ENCODE measurements around the gene TMBIM4. TPM values are rescaled to one million over a fixed set of nuclear protein-coding genes. Genes with fewer than 3 reads are reported as not detected.

The TMBIM4 gene
- total and polyA plus RNA-seq, 10 of the 15 experiments (the other 5 are each of a cell fraction or from before 2014, with no cell fraction given): 38.8 to 341 (median 82.8) TPM

DNA sequence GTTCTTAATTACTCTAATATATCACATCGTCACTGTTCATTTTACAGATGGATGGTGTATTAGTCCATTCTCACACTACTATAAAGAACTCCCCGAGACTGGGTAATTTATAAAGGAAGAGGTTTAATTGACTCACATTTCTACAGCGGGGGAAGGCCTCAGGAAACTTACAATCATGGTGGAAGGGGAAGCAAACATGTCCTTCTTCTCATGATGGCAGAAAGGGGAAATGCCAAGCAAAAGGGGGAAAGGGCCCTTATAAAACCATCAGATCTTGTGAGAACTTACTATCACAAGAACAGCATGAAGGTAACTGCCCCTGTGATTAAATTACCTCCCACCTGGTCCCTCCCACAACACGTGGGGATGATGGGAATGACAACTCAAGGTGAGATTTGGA, 6.5 kb downstream of the TMBIM4 start:
- intact Hi-C loops (cut with micrococcal nuclease; ENCODE audit: unreplicated experiment) (loop anchor here (10.0 kb wide), 1 partner anchor 1758 kb away; the partner anchor contains the start of gene XPOT), in situ Hi-C loops (cut with MboI) (no loop called here)
- FAIRE-seq (no peak), ATAC-seq (no peak), DNase-seq (ENCODE audit: low read depth, low spot score) (no peak)
- Histone ChIP-seq H3K4me1 (ENCODE audit: control insufficient read depth, insufficient read depth, low read length) (no peaks in the 10 kb centered on the region), H3K4me2 (ENCODE audit: control insufficient read depth, insufficient read depth) (no peak overlapping the region), H3K27me3 (replicated peaks in 1 of 2; ENCODE audit: control insufficient read depth in 2 of 2, insufficient read depth in 2 of 2, low read length in 1 of 2) (no peaks in the 10 kb centered on the region), H4K20me1 (ENCODE audit: control insufficient read depth, insufficient read depth) (no peaks in the 10 kb centered on the region), H3K79me2 (ENCODE audit: control insufficient read depth, insufficient read depth, low read length) (peaks cover 45% of the 10 kb centered on the region), H3K27ac (ENCODE audit: control insufficient read depth, insufficient read depth) (no peak overlapping the region), H3K36me3 (ENCODE audit: control insufficient read depth in 2 of 2, insufficient read depth in 2 of 2, low read length in 1 of 2) (peaks cover 0 to 6% of the 10 kb centered on the region in 2 experiments), H3K4me3 (no peak overlapping the region), H3K9ac (ENCODE audit: control insufficient read depth, insufficient read depth, low read length) (no peak overlapping the region), H2AFZ (ENCODE audit: control insufficient read depth, low read depth, low read length) (no peak overlapping the region), H3K9me3 (replicated peaks; ENCODE audit: control insufficient read depth, insufficient read depth, low read length) (peaks cover 22% of the 10 kb centered on the region)
- ChIA-PET SMC1A (ENCODE audit: uncharacterized antibody, unreplicated experiment) (no interaction called here), CTCF (no interaction called here), POLR2A (no interaction called here), RAD21 (ENCODE audit: unreplicated experiment) (no interaction called here)
- BruUV-seq (replicated peaks): no TSS peak
- no peak for TF ChIP-seq PML (IDR thresholded peaks at IDR 0.05; ENCODE audit: low read length)
- no peak for TF ChIP-seq RELA (IDR thresholded peaks at IDR 0.05; ENCODE audit: borderline replicate concordance, partially characterized antibody)
- no peak for TF ChIP-seq POU2F2 (IDR thresholded peaks at IDR 0.05; ENCODE audit: borderline replicate concordance, low read depth, low read length)
- no peak for TF ChIP-seq LARP7 (IDR thresholded peaks at IDR 0.05)
- no peak for TF ChIP-seq CBX5 (IDR thresholded peaks at IDR 0.05; ENCODE audit: low read depth)
- TF ChIP-seq ZNF207 (IDR thresholded peaks at IDR 0.05; ENCODE audit: borderline replicate concordance): no peak
- no peak for TF ChIP-seq KDM1A (IDR thresholded peaks at IDR 0.05; ENCODE audit: borderline replicate concordance)
- TF ChIP-seq GABPA (IDR thresholded peaks at IDR 0.05; ENCODE audit: low read depth): no peak
- TF ChIP-seq PAX5 (IDR thresholded peaks at IDR 0.05; ENCODE audit: borderline replicate concordance, low read depth, low read length): no peak
- no peak for TF ChIP-seq SREBF1 (IDR thresholded peaks at IDR 0.05; ENCODE audit: low read length)
- TF ChIP-seq, protein P1, sequence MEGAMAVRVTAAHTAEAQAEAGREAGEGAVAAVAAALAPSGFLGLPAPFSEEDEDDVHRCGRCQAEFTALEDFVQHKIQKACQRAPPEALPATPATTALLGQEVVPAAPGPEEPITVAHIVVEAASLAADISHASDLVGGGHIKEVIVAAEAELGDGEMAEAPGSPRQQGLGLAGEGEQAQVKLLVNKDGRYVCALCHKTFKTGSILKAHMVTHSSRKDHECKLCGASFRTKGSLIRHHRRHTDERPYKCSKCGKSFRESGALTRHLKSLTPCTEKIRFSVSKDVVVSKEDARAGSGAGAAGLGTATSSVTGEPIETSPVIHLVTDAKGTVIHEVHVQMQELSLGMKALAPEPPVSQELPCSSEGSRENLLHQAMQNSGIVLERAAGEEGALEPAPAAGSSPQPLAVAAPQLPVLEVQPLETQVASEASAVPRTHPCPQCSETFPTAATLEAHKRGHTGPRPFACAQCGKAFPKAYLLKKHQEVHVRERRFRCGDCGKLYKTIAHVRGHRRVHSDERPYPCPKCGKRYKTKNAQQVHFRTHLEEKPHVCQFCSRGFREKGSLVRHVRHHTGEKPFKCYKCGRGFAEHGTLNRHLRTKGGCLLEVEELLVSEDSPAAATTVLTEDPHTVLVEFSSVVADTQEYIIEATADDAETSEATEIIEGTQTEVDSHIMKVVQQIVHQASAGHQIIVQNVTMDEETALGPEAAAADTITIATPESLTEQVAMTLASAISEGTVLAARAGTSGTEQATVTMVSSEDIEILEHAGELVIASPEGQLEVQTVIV (IDR thresholded peaks at IDR 0.05; ENCODE audit: borderline replicate concordance, partially characterized antibody): no peak
- WGBS (ENCODE audit: insufficient coverage, insufficient replicate concordance, low lambda C conversion rate, missing lambda C conversion rate): 80% methylated on average over 4 of the region's 4 CpGs

All from GM12878 (cell line).